ENCODE results near the gene PAMR1.

The PAMR1 gene

DNA sequence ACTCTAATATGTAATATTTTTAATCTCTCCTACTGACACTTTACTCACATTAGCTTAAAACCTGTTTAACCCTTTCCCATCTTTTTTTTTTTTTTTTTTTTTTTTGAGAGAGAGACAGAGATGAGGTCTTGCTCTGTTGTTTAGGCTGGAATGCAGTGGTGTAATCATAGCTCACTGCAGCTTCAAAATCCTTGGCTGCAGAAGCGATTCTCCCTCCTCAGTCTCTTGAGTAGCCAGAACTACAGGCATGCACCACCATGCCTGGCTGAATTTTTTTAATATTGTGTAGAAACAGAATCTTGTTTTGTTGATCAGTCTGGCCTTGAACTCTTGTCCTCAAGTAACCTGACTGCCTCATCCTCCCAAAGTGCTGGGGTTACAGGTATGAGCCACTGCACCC, 37.3 kb downstream of the PAMR1 start:
- TF ChIP-seq, protein P1, sequence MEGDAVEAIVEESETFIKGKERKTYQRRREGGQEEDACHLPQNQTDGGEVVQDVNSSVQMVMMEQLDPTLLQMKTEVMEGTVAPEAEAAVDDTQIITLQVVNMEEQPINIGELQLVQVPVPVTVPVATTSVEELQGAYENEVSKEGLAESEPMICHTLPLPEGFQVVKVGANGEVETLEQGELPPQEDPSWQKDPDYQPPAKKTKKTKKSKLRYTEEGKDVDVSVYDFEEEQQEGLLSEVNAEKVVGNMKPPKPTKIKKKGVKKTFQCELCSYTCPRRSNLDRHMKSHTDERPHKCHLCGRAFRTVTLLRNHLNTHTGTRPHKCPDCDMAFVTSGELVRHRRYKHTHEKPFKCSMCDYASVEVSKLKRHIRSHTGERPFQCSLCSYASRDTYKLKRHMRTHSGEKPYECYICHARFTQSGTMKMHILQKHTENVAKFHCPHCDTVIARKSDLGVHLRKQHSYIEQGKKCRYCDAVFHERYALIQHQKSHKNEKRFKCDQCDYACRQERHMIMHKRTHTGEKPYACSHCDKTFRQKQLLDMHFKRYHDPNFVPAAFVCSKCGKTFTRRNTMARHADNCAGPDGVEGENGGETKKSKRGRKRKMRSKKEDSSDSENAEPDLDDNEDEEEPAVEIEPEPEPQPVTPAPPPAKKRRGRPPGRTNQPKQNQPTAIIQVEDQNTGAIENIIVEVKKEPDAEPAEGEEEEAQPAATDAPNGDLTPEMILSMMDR (IDR thresholded peaks at IDR 0.05; ENCODE audit: low read depth, low read length, missing control alignments) = no peak
- in situ Hi-C loops (cut with HindIII; ENCODE audit: low sequenced_read_pairs) = no loop called here
- no peak overlapping the region for H3K4me3 ChIP-seq (ENCODE audit: low read depth, low read length)
- DNase-seq (ENCODE audit: low read depth) = no peak

DNA sequence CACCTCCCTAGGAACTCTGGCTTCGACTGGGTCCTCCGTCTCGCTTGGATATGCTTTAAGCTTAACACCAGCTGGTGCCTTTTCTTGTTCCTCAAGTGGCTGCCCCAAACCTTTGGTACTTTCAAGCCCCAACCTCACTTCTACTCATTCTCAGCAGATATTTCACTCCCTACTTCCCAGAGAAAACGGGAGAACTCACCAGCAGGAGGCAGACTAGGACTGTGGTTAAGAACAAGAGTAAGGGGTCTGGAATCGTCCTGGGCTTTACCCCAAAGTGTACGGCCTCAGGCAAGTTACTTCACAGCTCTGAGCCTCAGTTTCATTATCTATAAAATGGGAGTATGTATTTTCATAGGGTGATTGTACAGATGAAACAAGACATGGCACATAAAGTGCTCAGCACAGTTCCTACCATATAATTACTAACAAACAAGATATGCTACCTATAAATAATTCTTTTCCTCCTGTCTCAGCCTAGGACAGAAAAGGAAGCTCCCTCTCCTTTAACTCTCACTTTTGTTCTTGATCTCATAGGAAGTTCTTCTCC, 37.8 kb downstream of the PAMR1 start:
- peak; percentile 57 for DNase-seq (ENCODE audit: low read depth)
- TF ChIP-seq, protein P1 (IDR thresholded peaks at IDR 0.05; ENCODE audit: low read depth, low read length, missing control alignments) = peak; percentile 64

DNA sequence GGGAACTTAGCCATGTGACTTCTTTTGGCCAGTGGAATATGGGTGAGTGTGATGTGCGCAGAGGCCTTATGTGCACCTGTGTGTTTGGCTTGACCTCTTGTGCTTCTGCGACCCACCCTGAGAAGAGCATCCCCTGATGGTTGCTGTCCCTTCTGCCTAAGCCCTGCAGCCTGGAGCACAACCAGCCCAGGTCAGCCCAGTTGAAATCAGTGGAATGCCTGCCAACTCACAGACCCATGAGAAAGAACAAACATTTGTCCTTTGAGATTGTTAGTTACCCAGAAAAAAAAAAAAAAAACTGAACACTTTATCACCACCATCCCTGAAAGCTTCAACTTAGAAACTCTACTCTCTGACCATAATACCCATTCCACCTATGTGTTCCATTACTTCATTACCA, 38.5 kb downstream of the PAMR1 start:
- no peak overlapping the region for H3K4me3 ChIP-seq (ENCODE audit: low read depth, low read length)
- in situ Hi-C loops (cut with HindIII; ENCODE audit: low sequenced_read_pairs) = no loop called here
- no peak for DNase-seq (ENCODE audit: low read depth)
- TF ChIP-seq, protein P1 (IDR thresholded peaks at IDR 0.05; ENCODE audit: low read depth, low read length, missing control alignments) = no peak

More for the DNA sequence above, 37.8 kb downstream of the PAMR1 start:
- H3K4me3 ChIP-seq (ENCODE audit: low read depth, low read length) = no peak overlapping the region
- in situ Hi-C loops (cut with HindIII; ENCODE audit: low sequenced_read_pairs) = no loop called here

DNA sequence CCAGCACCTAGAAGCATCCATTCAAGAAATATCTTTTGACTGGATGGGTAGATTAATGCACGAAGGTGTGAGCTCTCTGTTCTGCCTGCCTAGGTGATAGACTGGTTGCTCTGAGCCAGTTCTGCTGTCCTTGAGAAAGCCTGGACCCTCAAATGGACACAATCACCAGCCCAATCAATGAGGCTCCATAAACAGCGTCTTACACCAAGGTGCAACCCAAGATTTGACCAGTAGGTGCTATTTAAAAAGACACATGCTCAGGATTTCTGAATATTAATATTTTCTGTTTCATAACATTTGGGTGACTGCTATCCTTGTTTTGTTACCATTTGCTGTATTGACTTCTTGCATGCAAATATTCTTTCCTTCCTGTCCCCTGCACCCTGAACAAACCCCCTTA, 39.0 kb downstream of the PAMR1 start:
- no peak for DNase-seq (ENCODE audit: low read depth)
- TF ChIP-seq, protein P1 (IDR thresholded peaks at IDR 0.05; ENCODE audit: low read depth, low read length, missing control alignments) = peak; percentile 14
- in situ Hi-C loops (cut with HindIII; ENCODE audit: low sequenced_read_pairs) = no loop called here
- H3K4me3 ChIP-seq (ENCODE audit: low read depth, low read length) = no peak overlapping the region

DNA sequence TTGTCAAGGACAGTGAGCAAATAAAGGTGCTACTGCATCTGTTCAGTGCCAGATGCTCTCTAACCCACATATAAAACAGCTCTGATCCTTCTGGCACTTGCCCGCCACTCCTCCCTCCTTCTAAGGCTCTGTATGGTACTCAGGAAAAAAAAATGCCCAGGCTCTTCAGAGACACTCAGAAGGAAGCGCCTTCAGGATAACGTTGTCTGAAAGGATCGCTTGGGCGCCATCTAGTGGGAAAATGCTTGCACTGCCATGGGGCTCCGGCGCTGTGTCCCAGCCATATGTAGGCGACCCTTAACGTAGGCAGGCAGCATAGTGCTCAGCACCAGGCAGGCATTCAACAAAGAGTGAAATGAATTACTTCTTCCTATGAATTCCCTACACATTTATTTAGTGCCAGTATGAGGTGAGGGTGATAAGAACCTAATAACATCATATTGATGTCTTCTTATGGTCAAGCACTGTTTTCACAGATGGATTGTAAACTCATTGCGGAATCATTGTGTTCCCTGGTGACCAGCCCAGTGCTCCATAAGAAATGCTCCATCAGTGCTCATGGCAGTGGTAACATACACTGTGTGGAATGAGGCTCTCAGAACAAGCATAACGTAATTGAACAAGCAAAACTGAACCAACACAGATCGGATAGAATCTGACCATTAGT, 39.6 kb downstream of the PAMR1 start:
- TF ChIP-seq, protein P1 (IDR thresholded peaks at IDR 0.05; ENCODE audit: low read depth, low read length, missing control alignments) = peak; percentile 91
- no peak overlapping the region for H3K4me3 ChIP-seq (ENCODE audit: low read depth, low read length)
- DNase-seq (ENCODE audit: low read depth) = peak; percentile 63
- in situ Hi-C loops (cut with HindIII; ENCODE audit: low sequenced_read_pairs) = no loop called here

DNA sequence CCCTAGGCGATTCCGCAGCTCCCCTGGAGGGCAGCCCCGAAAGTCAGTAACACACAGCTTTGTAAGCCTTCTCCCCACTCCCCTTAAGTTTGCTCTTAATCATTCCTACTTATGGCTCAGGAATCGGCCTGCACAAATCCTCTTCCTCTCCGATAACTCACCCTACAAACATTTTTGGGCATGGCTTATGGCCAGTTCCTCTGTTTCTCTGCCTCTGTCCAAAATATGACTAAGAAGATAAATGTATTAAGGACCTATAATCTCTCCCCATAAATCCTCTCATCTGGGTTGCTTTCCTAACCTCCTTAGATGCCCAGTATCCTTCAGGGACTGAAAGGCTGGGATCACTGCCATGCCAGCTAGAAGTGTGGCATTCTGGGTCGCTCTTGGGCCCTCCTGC, 41.0 kb downstream of the PAMR1 start:
- no peak overlapping the region for H3K4me3 ChIP-seq (ENCODE audit: low read depth, low read length)
- TF ChIP-seq, protein P1 (IDR thresholded peaks at IDR 0.05; ENCODE audit: low read depth, low read length, missing control alignments) = no peak
- in situ Hi-C loops (cut with HindIII; ENCODE audit: low sequenced_read_pairs) = no loop called here
- no peak for DNase-seq (ENCODE audit: low read depth)
